HepG2 (cell line): ENCODE results near the gene FGD2. TPM values are rescaled to one million over a fixed set of nuclear protein-coding genes. Genes with fewer than 3 reads are reported as not detected.

Experiments
- BHLHE40 ChIP-seq: IDR thresholded peaks from 2 replicates; pipeline ENCODE4 v1.6.1; 2011; ENCODE audit warnings: low read length, improper control_type of control experiment
- ISL2 ChIP-seq: sonication (generic); formaldehyde crosslinking; IDR thresholded peaks from 2 replicates; pipeline ENCODE4 v1.5.0; 2020; ENCODE audit warnings: missing genetic modification reagents
- LRRFIP1 ChIP-seq: sonication (generic); formaldehyde crosslinking; conservative IDR thresholded peaks from 2 replicates; pipeline ENCODE4 v1.4.0; 2020; ENCODE audit warnings: missing genetic modification reagents
- MATR3 ChIP-seq: sonication (generic); formaldehyde crosslinking; IDR thresholded peaks from 2 replicates; pipeline ENCODE4 v1.4.0; 2020; ENCODE audit warnings: missing genetic modification reagents
- MTERF4 ChIP-seq: sonication (generic); formaldehyde crosslinking; IDR thresholded peaks from 2 replicates; pipeline ENCODE4 v1.8.0; 2023; ENCODE audit warnings: mild to moderate bottlenecking, missing genetic modification reagents
- NR0B2 ChIP-seq: sonication (generic); formaldehyde crosslinking; IDR thresholded peaks from 2 replicates; pipeline ENCODE4 v1.4.0; 2020; ENCODE audit warnings: mild to moderate bottlenecking, missing genetic modification reagents
- NR2C2 ChIP-seq: sonication (generic); formaldehyde crosslinking; IDR thresholded peaks from 2 replicates; pipeline ENCODE4 v1.4.0; 2020; ENCODE audit warnings: missing genetic modification reagents, mild to moderate bottlenecking, moderate library complexity, borderline replicate concordance
- RBM22 ChIP-seq: fragments of 200-400 bp; formaldehyde crosslinking; optimal IDR thresholded peaks from 2 replicates; pipeline ENCODE3; 2017; ENCODE audit warnings: mild to moderate bottlenecking, low read length, moderate library complexity
- SNAI1 ChIP-seq: sonication (generic); formaldehyde crosslinking; IDR thresholded peaks from 2 replicates; pipeline ENCODE4 v1.5.0; 2020; ENCODE audit warnings: mild to moderate bottlenecking, missing genetic modification reagents, borderline replicate concordance
- TRIM24 ChIP-seq: sonication (generic); formaldehyde crosslinking; IDR thresholded peaks from 2 replicates; pipeline ENCODE4 v1.8.0; 2022; ENCODE audit warnings: mild to moderate bottlenecking, missing genetic modification reagents
- ZNF367 ChIP-seq: sonication (generic); formaldehyde crosslinking; IDR thresholded peaks from 2 replicates; pipeline ENCODE4 v1.4.0; 2020; ENCODE audit warnings: missing genetic modification reagents, borderline replicate concordance
- ZNF446 ChIP-seq: sonication (generic); formaldehyde crosslinking; IDR thresholded peaks from 2 replicates; pipeline ENCODE4 v1.5.0; 2020; ENCODE audit warnings: mild to moderate bottlenecking, missing genetic modification reagents
- ZNF576 ChIP-seq: sonication (generic); formaldehyde crosslinking; IDR thresholded peaks from 2 replicates; pipeline ENCODE4 v1.4.0; 2020; ENCODE audit warnings: mild to moderate bottlenecking, missing genetic modification reagents
- ZNF644 ChIP-seq: IDR thresholded peaks from 2 replicates; pipeline ENCODE4 v1.6.1; 2016; ENCODE audit warnings: low read depth
- polyA plus RNA-seq, 8 experiments: library from polyadenylated mRNA; depleted of rRNA in 3 of 8; stranded (reverse) in 7 of 8; unstranded in 1 of 8; fragments of >200 nt; fragmentation: Illumina TruSeq in 4 of 8; extraction: Trizol in 4 of 8; gene quantifications; 2 replicates each; pipeline versions ENCODE4 v1.2.1 to v1.2.3, GENCODE V29; 2011 to 2016; ENCODE audit warnings: low read depth in 4 of 8, missing spikeins in 1 of 8, mixed read lengths in 1 of 8; ENCODE audit not compliant: insufficient read depth in 1 of 8
- total RNA-seq, 5 experiments: library from RNA; depleted of rRNA; stranded (reverse); fragments of >200 nt; fragmentation: Illumina TruSeq; extraction: Trizol; gene quantifications; 2 replicates each; pipeline ENCODE4 v1.2.3, GENCODE V29; 2016; ENCODE audit warnings: low read depth in 1 of 5

The FGD2 gene
- total and polyA plus RNA-seq, 2 of the 13 experiments (the other 11 are each of a cell fraction or from before 2014, with no cell fraction given) = not detected

- no peak for TF ChIP-seq NR2C2 (CRISPR knock-in tag)
- TF ChIP-seq SNAI1 (CRISPR knock-in tag) = no peak
- TF ChIP-seq BHLHE40 = peak; percentile 72
- TF ChIP-seq ZNF576 (CRISPR knock-in tag) = no peak
- TF ChIP-seq ZNF446 (CRISPR knock-in tag) = no peak
- no peak for TF ChIP-seq TRIM24 (CRISPR knock-in tag)
- no peak for TF ChIP-seq ZNF644 (CRISPR knock-in tag)
- TF ChIP-seq NR0B2 = 0 out of 2 replicates have a peak, but pooled peaks have one; percentile 25
- TF ChIP-seq ZNF367 (CRISPR knock-in tag) = no peak
- TF ChIP-seq LRRFIP1 (CRISPR knock-in tag) = no peak
- TF ChIP-seq RBM22 = no peak
- TF ChIP-seq MTERF4 (CRISPR knock-in tag) = no peak
- no peak for TF ChIP-seq MATR3 (CRISPR knock-in tag)
- no peak for TF ChIP-seq ISL2 (CRISPR knock-in tag)
Observed at GRCh38 chr6:37068356-37069270, 63.2 kb downstream of the FGD2 start (continued).
